IMR-90 (cell line): Measurements from ENCODE around the gene SIAH3. TPM values are rescaled to one million over a fixed set of nuclear protein-coding genes. Genes with fewer than 3 reads are reported as not detected.

Source experiments
- ATAC-seq: fragments of 200-7000 bp; cut with Tn5 transposase; 2 replicates; pipeline ENCODE4 v1.9.1; 2020; ENCODE audit warnings: low read depth, mild to moderate bottlenecking, moderate library complexity
- BruUV-seq: library from RNA; stranded (reverse); fragments of 400-500 nt; replicated peaks from 2 replicates; lab custom pipeline; 2021; lab: Mats Ljungman, UMichigan
- CTCF ChIA-PET: fragments of 300-600 bp; formaldehyde crosslinking; extraction: SDS; loops from one replicate; lab custom pipeline; 2021; ENCODE audit warnings: antibody characterized with exemption; lab: Yijun Ruan, JAX
- POLR2A ChIA-PET: fragments of 300-600 bp; sonication (Branson Sonifier 250); formaldehyde crosslinking; loops from one replicate; lab custom pipeline; 2022; ENCODE audit warnings: antibody characterized with exemption; ENCODE audit not compliant: unreplicated experiment; lab: Charles Lee
- DNase-seq: peaks from one replicate; pipeline ENCODE4 v3.0.0; 2013
- H2AFZ ChIP-seq: replicated peaks from 2 replicates; pipeline ENCODE3; 2013; ENCODE audit warnings: low read length, mild to moderate bottlenecking; ENCODE audit not compliant: poor library complexity
- H2AK5ac ChIP-seq: 2 replicates; pipeline ENCODE4 v1.6.1; 2013; ENCODE audit warnings: low read depth, low read length, inconsistent platforms
- H2AK9ac ChIP-seq: replicated peaks from 2 replicates; pipeline ENCODE3; 2013; ENCODE audit warnings: mild to moderate bottlenecking, low read depth, low read length, moderate library complexity; ENCODE audit not compliant: poor library complexity
- H2BK120ac ChIP-seq: 2 replicates; pipeline ENCODE4 v1.6.1; 2013; ENCODE audit warnings: low read depth, low read length, inconsistent platforms
- H2BK15ac ChIP-seq: 3 replicates; pipeline ENCODE4 v1.6.1; 2013; ENCODE audit warnings: low read depth, low read length, inconsistent platforms
- H2BK20ac ChIP-seq: 2 replicates; pipeline ENCODE4 v1.6.1; 2013; ENCODE audit warnings: low read depth, mild to moderate bottlenecking, inconsistent platforms, low read length, moderate library complexity
- H2BK5ac ChIP-seq: 2 replicates; pipeline ENCODE4 v1.6.1; 2013; ENCODE audit warnings: mild to moderate bottlenecking, low read depth, low read length, inconsistent platforms; ENCODE audit not compliant: poor library complexity, severe bottlenecking
- H3K14ac ChIP-seq: replicated peaks from 2 replicates; pipeline ENCODE4 v1.6.1; 2013; ENCODE audit warnings: low read depth, low read length, inconsistent platforms
- H3K18ac ChIP-seq: 2 replicates; pipeline ENCODE4 v1.6.1; 2013; ENCODE audit warnings: low read depth, low read length, control low read depth
- H3K23ac ChIP-seq: 2 replicates; pipeline ENCODE4 v1.6.1; 2013; ENCODE audit warnings: low read depth, low read length, inconsistent platforms
- H3K27ac ChIP-seq: 2 replicates; pipeline ENCODE4 v1.5.1; 2013; ENCODE audit warnings: mild to moderate bottlenecking, control low read depth, low read length; ENCODE audit not compliant: insufficient read depth
- H3K27me3 ChIP-seq: 2 replicates; pipeline ENCODE4 v1.6.1; 2013; ENCODE audit warnings: low read length; ENCODE audit not compliant: control insufficient read depth, insufficient read depth
- H3K36me3 ChIP-seq: 2 replicates; pipeline ENCODE4 v1.6.1; 2013; ENCODE audit warnings: low read length, mixed read lengths; ENCODE audit not compliant: control insufficient read depth, insufficient read depth
- H3K4ac ChIP-seq: 2 replicates; pipeline ENCODE4 v1.6.1; 2013; ENCODE audit warnings: low read depth, low read length, inconsistent platforms
- H3K4me1 ChIP-seq: 2 replicates; pipeline ENCODE4 v1.6.1; 2013; ENCODE audit warnings: low read length, mixed read lengths; ENCODE audit not compliant: control insufficient read depth, insufficient read depth
- H3K4me2 ChIP-seq: 2 replicates; pipeline ENCODE4 v1.6.1; 2013; ENCODE audit warnings: low read depth, mild to moderate bottlenecking, control low read depth, low read length, moderate library complexity
- H3K4me3 ChIP-seq: 2 replicates; pipeline ENCODE4 v1.5.1; 2013; ENCODE audit warnings: low read depth, mild to moderate bottlenecking, control low read depth, low read length, moderate library complexity; ENCODE audit not compliant: insufficient read depth
- H3K56ac ChIP-seq: 2 replicates; pipeline ENCODE4 v1.6.1; 2013; ENCODE audit warnings: low read length, inconsistent platforms; ENCODE audit not compliant: insufficient read depth; ENCODE audit errors: extremely low read depth
- H3K79me1 ChIP-seq, 2 experiments: 2 replicates each; pipeline ENCODE4 v1.6.1; 2013; ENCODE audit warnings: low read length in 2 of 2, inconsistent platforms in 1 of 2, low read depth in 1 of 2
- H3K9ac ChIP-seq: 2 replicates; pipeline ENCODE4 v1.6.1; 2013; ENCODE audit warnings: low read depth, low read length, control low read depth
- H3K9me1 ChIP-seq: 2 replicates; pipeline ENCODE4 v1.6.1; 2013; ENCODE audit warnings: low read length, inconsistent platforms; ENCODE audit not compliant: insufficient read depth
- H3K9me3 ChIP-seq: 2 replicates; pipeline ENCODE4 v1.6.1; 2013; ENCODE audit warnings: low read length; ENCODE audit not compliant: control insufficient read depth, insufficient read depth
- H4K20me1 ChIP-seq: 2 replicates; pipeline ENCODE4 v1.6.1; 2013; ENCODE audit warnings: low read length, inconsistent platforms; ENCODE audit not compliant: insufficient read depth
- H4K5ac ChIP-seq: 2 replicates; pipeline ENCODE4 v1.6.1; 2013; ENCODE audit warnings: mild to moderate bottlenecking, low read depth, low read length, control low read depth
- H4K8ac ChIP-seq, 2 experiments: 2 replicates each; pipeline ENCODE4 v1.6.1; 2013; ENCODE audit warnings: low read depth in 2 of 2, low read length in 2 of 2, control low read depth in 1 of 2, inconsistent platforms in 1 of 2
- H4K91ac ChIP-seq: 2 replicates; pipeline ENCODE4 v1.6.1; 2013; ENCODE audit warnings: low read depth, low read length, inconsistent platforms; ENCODE audit not compliant: insufficient read depth
- BHLHE40 ChIP-seq: fragments of 150-350 bp; IDR thresholded peaks from 2 replicates; pipeline ENCODE4 v1.6.1; 2016; ENCODE audit warnings: mild to moderate bottlenecking, low read depth, low read length
- CEBPB ChIP-seq: IDR thresholded peaks from 2 replicates; pipeline ENCODE4 v1.6.1; 2012; ENCODE audit warnings: low read depth, low read length, improper control_type of control experiment
- CHD1 ChIP-seq: IDR thresholded peaks from 2 replicates; pipeline ENCODE4 v1.6.1; 2012; ENCODE audit warnings: low read depth, low read length, improper control_type of control experiment
- FOS ChIP-seq: fragments of 150-350 bp; IDR thresholded peaks from 2 replicates; pipeline ENCODE4 v1.6.1; 2016; ENCODE audit warnings: low read depth, low read length
- MAFK ChIP-seq: IDR thresholded peaks from 2 replicates; pipeline ENCODE4 v1.6.1; 2012; ENCODE audit warnings: low read depth, low read length, improper control_type of control experiment
- MAZ ChIP-seq: IDR thresholded peaks from 2 replicates; pipeline ENCODE4 v1.6.1; 2012; ENCODE audit warnings: low read depth, mild to moderate bottlenecking, low read length, improper control_type of control experiment, moderate library complexity, borderline replicate concordance
- MXI1 ChIP-seq: IDR thresholded peaks from 2 replicates; pipeline ENCODE4 v1.6.1; 2012; ENCODE audit warnings: low read depth, mild to moderate bottlenecking, low read length, moderate library complexity, borderline replicate concordance
- NFE2L2 ChIP-seq: fragments of 150-350 bp; IDR thresholded peaks from 2 replicates; pipeline ENCODE4 v1.6.1; 2016; ENCODE audit warnings: low read depth, mild to moderate bottlenecking, low read length
- POLR2A ChIP-seq: IDR thresholded peaks from 2 replicates; pipeline ENCODE4 v1.6.1; 2012; ENCODE audit warnings: mild to moderate bottlenecking, low read depth, low read length
- RAD21 ChIP-seq: IDR thresholded peaks from 2 replicates; pipeline ENCODE4 v1.6.1; 2012; ENCODE audit warnings: low read length, improper control_type of control experiment
- RCOR1 ChIP-seq: IDR thresholded peaks from 2 replicates; pipeline ENCODE4 v1.6.1; 2012; ENCODE audit warnings: mild to moderate bottlenecking, low read length, improper control_type of control experiment; ENCODE audit not compliant: insufficient replicate concordance
- RFX5 ChIP-seq: IDR thresholded peaks from 2 replicates; pipeline ENCODE4 v1.8.0; 2012; ENCODE audit warnings: low read depth, mild to moderate bottlenecking, low read length, moderate library complexity
- SMC3 ChIP-seq: fragments of 150-350 bp; IDR thresholded peaks from 2 replicates; pipeline ENCODE4 v1.6.1; 2016; ENCODE audit warnings: low read depth, mild to moderate bottlenecking, antibody characterized with exemption, low read length, moderate library complexity
- WGBS, 2 experiments: methylation state at CpG; one replicate each; pipeline versions ENCODE4 v1.1.5 to v1.1.7; 2013; ENCODE audit warnings: missing lambda C conversion rate in 2 of 2; ENCODE audit not compliant: insufficient read length in 1 of 2; ENCODE audit errors: extremely low coverage in 2 of 2; 5-methylcytosine and 5-hydroxymethylcytosine counted together
- dilution Hi-C: fragments of 300-500 bp; cut with HindIII; formaldehyde crosslinking; loops from one replicate; pipeline ENCODE4 v1.14.3; 2018; ENCODE audit warnings: low sequenced_read_pairs; ENCODE audit not compliant: unreplicated experiment
- in situ Hi-C: fragments of 300-500 bp; cut with MboI; formaldehyde crosslinking; loops from 3 replicates; pipeline ENCODE4 v1.14.3; 2019; ENCODE audit warnings: low sequenced_read_pairs, inconsistent platforms, mixed read lengths
- intact Hi-C: fragments of 100-400 bp; cut with micrococcal nuclease; formaldehyde crosslinking; loops from 2 replicates; pipeline ENCODE4 v1.10.0; 2022
- polyA plus RNA-seq, 3 experiments: library from polyadenylated mRNA; depleted of rRNA; stranded (reverse); fragments of >200 nt; gene quantifications; 2 replicates each; pipeline ENCODE4 v1.2.3, GENCODE V29; 2012; ENCODE audit warnings: low replicate concordance in 1 of 3
- total RNA-seq: library from RNA; depleted of rRNA; stranded (reverse); fragments of >200 nt; gene quantifications from 2 replicates; pipeline ENCODE4 v1.2.3, GENCODE V29; 2012
- TF ChIP-seq, protein P1 (sequence below): conservative IDR thresholded peaks from 2 replicates; pipeline ENCODE4 v1.5.1; 2012; ENCODE audit warnings: mild to moderate bottlenecking, low read depth, low read length, improper control_type of control experiment
- TF ChIP-seq, protein P2 (sequence below): fragments of 150-350 bp; IDR thresholded peaks from 2 replicates; pipeline ENCODE4 v1.6.1; 2017; ENCODE audit warnings: mild to moderate bottlenecking, antibody characterized with exemption, low read length, low read depth
- TF ChIP-seq, protein P3 (sequence below): fragments of 150-350 bp; IDR thresholded peaks from 2 replicates; pipeline ENCODE4 v1.6.1; 2016; ENCODE audit warnings: low read depth, mild to moderate bottlenecking, low read length, moderate library complexity, borderline replicate concordance

SIAH3 gene
- total and polyA plus RNA-seq, 2 of the 4 experiments (the other 2 are of a cell fraction): under 0.01 TPM; not detected in 1

DNA sequence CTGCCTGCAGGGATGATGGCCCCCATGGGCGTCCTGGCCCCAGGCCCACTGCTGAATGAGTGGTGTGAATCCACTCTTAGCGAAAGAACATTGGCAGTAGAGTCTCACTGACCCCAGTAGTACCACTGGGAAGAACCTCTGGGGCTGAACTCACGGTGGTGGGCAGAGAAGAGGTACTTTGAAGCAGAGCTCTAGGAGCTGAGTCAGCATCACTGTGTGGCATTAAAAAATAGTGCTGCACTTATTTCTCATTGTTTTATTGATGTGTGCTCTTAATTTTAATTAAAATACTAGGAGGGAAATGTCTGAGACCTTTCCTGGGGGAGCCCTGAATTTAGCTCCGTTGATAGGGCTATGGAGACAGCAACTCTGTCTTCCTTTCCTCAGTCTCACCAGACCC, 88.1 kb downstream of the SIAH3 start:
- no peak overlapping the region for H3K4ac ChIP-seq
- H3K56ac ChIP-seq: no peak overlapping the region
- dilution Hi-C loops: no loop called here
- H3K9me3 ChIP-seq: no peaks in the 10 kb centered on the region; the same call in 1 of the 2 replicates
- no peak overlapping the region for H4K91ac ChIP-seq
- no peak overlapping the region for H2BK20ac ChIP-seq
- no peak overlapping the region for H3K4me3 ChIP-seq
- no peak overlapping the region for H4K5ac ChIP-seq
- POLR2A ChIA-PET: no interaction called here
- H3K27me3 ChIP-seq: peaks cover 12% of the 10 kb centered on the region
- BruUV-seq: no TSS peak
- no peaks in the 10 kb centered on the region for H3K36me3 ChIP-seq
- ATAC-seq: no peak
- CTCF ChIA-PET: no interaction called here
- no peaks in the 10 kb centered on the region for H3K4me1 ChIP-seq
- H3K79me1 ChIP-seq: no peaks in the 10 kb centered on the region
- H3K18ac ChIP-seq: no peak overlapping the region
- no peak overlapping the region for H3K23ac ChIP-seq
- no peaks in the 10 kb centered on the region for H4K20me1 ChIP-seq
- no peak overlapping the region for H2BK5ac ChIP-seq
- no peak overlapping the region for H3K9ac ChIP-seq
- intact Hi-C loops: no loop called here
- H2BK120ac ChIP-seq: no peak overlapping the region
- 43% methylated on average over 2 of the region's 4 CpGs; no CpG with 5 or more reads in 1 of the 2 experiments for WGBS, 2 experiments
- no peak overlapping the region for H4K8ac ChIP-seq
- no peak overlapping the region for H3K14ac ChIP-seq
- in situ Hi-C loops: no loop called here
- no peak overlapping the region for H3K4me2 ChIP-seq
- no peak overlapping the region for H3K27ac ChIP-seq
- no peak overlapping the region for H2BK15ac ChIP-seq
- H3K9me1 ChIP-seq: no peaks in the 10 kb centered on the region
- TF ChIP-seq SMC3: no peak
- no peak for TF ChIP-seq NFE2L2
- no peak for TF ChIP-seq POLR2A
- TF ChIP-seq, protein P1, sequence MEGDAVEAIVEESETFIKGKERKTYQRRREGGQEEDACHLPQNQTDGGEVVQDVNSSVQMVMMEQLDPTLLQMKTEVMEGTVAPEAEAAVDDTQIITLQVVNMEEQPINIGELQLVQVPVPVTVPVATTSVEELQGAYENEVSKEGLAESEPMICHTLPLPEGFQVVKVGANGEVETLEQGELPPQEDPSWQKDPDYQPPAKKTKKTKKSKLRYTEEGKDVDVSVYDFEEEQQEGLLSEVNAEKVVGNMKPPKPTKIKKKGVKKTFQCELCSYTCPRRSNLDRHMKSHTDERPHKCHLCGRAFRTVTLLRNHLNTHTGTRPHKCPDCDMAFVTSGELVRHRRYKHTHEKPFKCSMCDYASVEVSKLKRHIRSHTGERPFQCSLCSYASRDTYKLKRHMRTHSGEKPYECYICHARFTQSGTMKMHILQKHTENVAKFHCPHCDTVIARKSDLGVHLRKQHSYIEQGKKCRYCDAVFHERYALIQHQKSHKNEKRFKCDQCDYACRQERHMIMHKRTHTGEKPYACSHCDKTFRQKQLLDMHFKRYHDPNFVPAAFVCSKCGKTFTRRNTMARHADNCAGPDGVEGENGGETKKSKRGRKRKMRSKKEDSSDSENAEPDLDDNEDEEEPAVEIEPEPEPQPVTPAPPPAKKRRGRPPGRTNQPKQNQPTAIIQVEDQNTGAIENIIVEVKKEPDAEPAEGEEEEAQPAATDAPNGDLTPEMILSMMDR: no peak
- TF ChIP-seq, protein P2, sequence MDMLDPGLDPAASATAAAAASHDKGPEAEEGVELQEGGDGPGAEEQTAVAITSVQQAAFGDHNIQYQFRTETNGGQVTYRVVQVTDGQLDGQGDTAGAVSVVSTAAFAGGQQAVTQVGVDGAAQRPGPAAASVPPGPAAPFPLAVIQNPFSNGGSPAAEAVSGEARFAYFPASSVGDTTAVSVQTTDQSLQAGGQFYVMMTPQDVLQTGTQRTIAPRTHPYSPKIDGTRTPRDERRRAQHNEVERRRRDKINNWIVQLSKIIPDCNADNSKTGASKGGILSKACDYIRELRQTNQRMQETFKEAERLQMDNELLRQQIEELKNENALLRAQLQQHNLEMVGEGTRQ: no peak
- no peak for TF ChIP-seq CHD1
- TF ChIP-seq BHLHE40: no peak
- TF ChIP-seq, protein P3, sequence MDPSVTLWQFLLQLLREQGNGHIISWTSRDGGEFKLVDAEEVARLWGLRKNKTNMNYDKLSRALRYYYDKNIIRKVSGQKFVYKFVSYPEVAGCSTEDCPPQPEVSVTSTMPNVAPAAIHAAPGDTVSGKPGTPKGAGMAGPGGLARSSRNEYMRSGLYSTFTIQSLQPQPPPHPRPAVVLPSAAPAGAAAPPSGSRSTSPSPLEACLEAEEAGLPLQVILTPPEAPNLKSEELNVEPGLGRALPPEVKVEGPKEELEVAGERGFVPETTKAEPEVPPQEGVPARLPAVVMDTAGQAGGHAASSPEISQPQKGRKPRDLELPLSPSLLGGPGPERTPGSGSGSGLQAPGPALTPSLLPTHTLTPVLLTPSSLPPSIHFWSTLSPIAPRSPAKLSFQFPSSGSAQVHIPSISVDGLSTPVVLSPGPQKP: no peak
- TF ChIP-seq MAFK: no peak; the same call in 1 of the 2 replicates
- TF ChIP-seq RFX5: no peak
- no peak for TF ChIP-seq MXI1
- no peak for TF ChIP-seq FOS
- no peak for TF ChIP-seq MAZ
- TF ChIP-seq RCOR1: no peak
- TF ChIP-seq CEBPB: no peak
- no peak for TF ChIP-seq RAD21
- H2AFZ ChIP-seq: no peak overlapping the region
- DNase-seq: no peak
- no peak overlapping the region for H2AK5ac ChIP-seq
- no peak overlapping the region for H2AK9ac ChIP-seq
